Measurements from ENCODE around the gene AGGF1.

Gene AGGF1

GRCh38 chr5:77017668-77018067, 12.5 kb upstream of the AGGF1 start:
- ATAC-seq (ENCODE audit: insufficient read depth, low read depth), result no peak
- no peak for DNase-seq
- H4K20me1 ChIP-seq (ENCODE audit: insufficient read depth, low read length), result no peaks in the 10 kb centered on the region

GRCh38 chr5:77022511-77023417, 7.4 kb upstream of the AGGF1 start:
- ATAC-seq (ENCODE audit: insufficient read depth, low read depth), result no peak
- H3K9me3 ChIP-seq (ENCODE audit: insufficient read depth, low read length, severe bottlenecking), result peaks cover under 1% of the 10 kb centered on the region
- H3K79me2 ChIP-seq (ENCODE audit: insufficient read depth, low read length), result no peaks in the 10 kb centered on the region
- TF ChIP-seq EZH2 (IDR thresholded peaks at IDR 0.05; ENCODE audit: borderline replicate concordance, low read depth, low read length, severe bottlenecking) (no peak), CTCF (IDR thresholded peaks at IDR 0.05; ENCODE audit: borderline replicate concordance, extremely low read depth, low read length, poor library complexity, severe bottlenecking) (no peak)
- no peak overlapping the region for H3K27ac ChIP-seq (ENCODE audit: low read length)
- no peaks in the 10 kb centered on the region for H3K36me3 ChIP-seq (ENCODE audit: insufficient read depth, low read length)
- DNase-seq, result no peak
- H3K27me3 ChIP-seq (ENCODE audit: insufficient read depth, low read length, poor library complexity), result no peaks in the 10 kb centered on the region
- no peak overlapping the region for H2AFZ ChIP-seq (ENCODE audit: low read depth, low read length)
- no peaks in the 10 kb centered on the region for H3K4me1 ChIP-seq (ENCODE audit: insufficient read depth, low read length)
- H3K4me2 ChIP-seq (ENCODE audit: insufficient read depth, low read length), result no peak overlapping the region
- no peaks in the 10 kb centered on the region for H4K20me1 ChIP-seq (ENCODE audit: insufficient read depth, low read length)
- no peak overlapping the region for H3K4me3 ChIP-seq (ENCODE audit: low read depth in 1 of 2, low read length in 2 of 2)
- H3K9ac ChIP-seq (ENCODE audit: low read depth, low read length), result no peak overlapping the region

More at GRCh38 chr5:77017668-77018067, 12.5 kb upstream of the AGGF1 start:
- H2AFZ ChIP-seq (ENCODE audit: low read depth, low read length), result no peak overlapping the region
- H3K36me3 ChIP-seq (ENCODE audit: insufficient read depth, low read length), result no peaks in the 10 kb centered on the region
- H3K9ac ChIP-seq (ENCODE audit: low read depth, low read length), result no peak overlapping the region
- TF ChIP-seq EZH2 (IDR thresholded peaks at IDR 0.05; ENCODE audit: borderline replicate concordance, low read depth, low read length, severe bottlenecking) (no peak), CTCF (IDR thresholded peaks at IDR 0.05; ENCODE audit: borderline replicate concordance, extremely low read depth, low read length, poor library complexity, severe bottlenecking) (no peak)
- no peak overlapping the region for H3K4me3 ChIP-seq (ENCODE audit: low read depth in 1 of 2, low read length in 2 of 2)
- no peaks in the 10 kb centered on the region for H3K79me2 ChIP-seq (ENCODE audit: insufficient read depth, low read length)
- H3K9me3 ChIP-seq (ENCODE audit: insufficient read depth, low read length, severe bottlenecking), result no peaks in the 10 kb centered on the region
- H3K27me3 ChIP-seq (ENCODE audit: insufficient read depth, low read length, poor library complexity), result no peaks in the 10 kb centered on the region
- H3K4me1 ChIP-seq (ENCODE audit: insufficient read depth, low read length), result no peaks in the 10 kb centered on the region
- no peak overlapping the region for H3K27ac ChIP-seq (ENCODE audit: low read length)
- no peak overlapping the region for H3K4me2 ChIP-seq (ENCODE audit: insufficient read depth, low read length)

GRCh38 chr5:77024490-77024889, 5.7 kb upstream of the AGGF1 start:
- no peak for TF ChIP-seq CTCF (IDR thresholded peaks at IDR 0.05; ENCODE audit: borderline replicate concordance, extremely low read depth, low read length, poor library complexity, severe bottlenecking)
- no peak for TF ChIP-seq EZH2 (IDR thresholded peaks at IDR 0.05; ENCODE audit: borderline replicate concordance, low read depth, low read length, severe bottlenecking)
- H3K9ac ChIP-seq (ENCODE audit: low read depth, low read length), result no peak overlapping the region
- H3K27me3 ChIP-seq (ENCODE audit: insufficient read depth, low read length, poor library complexity), result no peaks in the 10 kb centered on the region
- H3K36me3 ChIP-seq (ENCODE audit: insufficient read depth, low read length), result 0 out of 2 replicates have a peak, but pooled peaks cover 2% of the 10 kb centered on the region
- H3K4me1 ChIP-seq (ENCODE audit: insufficient read depth, low read length), result peaks cover 2% of the 10 kb centered on the region
- H3K4me2 ChIP-seq (ENCODE audit: insufficient read depth, low read length), result no peak overlapping the region
- H2AFZ ChIP-seq (ENCODE audit: low read depth, low read length), result no peak overlapping the region
- peaks cover 16% of the 10 kb centered on the region for H3K9me3 ChIP-seq (ENCODE audit: insufficient read depth, low read length, severe bottlenecking)
- no peak overlapping the region for H3K4me3 ChIP-seq (ENCODE audit: low read depth in 1 of 2, low read length in 2 of 2)
- ATAC-seq (ENCODE audit: insufficient read depth, low read depth) (no peak), DNase-seq (no peak)
- no peak overlapping the region for H3K27ac ChIP-seq (ENCODE audit: low read length)
- H3K79me2 ChIP-seq (ENCODE audit: insufficient read depth, low read length), result 0 out of 2 replicates have a peak, but pooled peaks cover 2% of the 10 kb centered on the region
- H4K20me1 ChIP-seq (ENCODE audit: insufficient read depth, low read length), result no peaks in the 10 kb centered on the region
